A549 (cell line): ENCODE results near the gene SLC8A2.

Experiments
- TF ChIP-seq, protein P1 (sequence below): fragments of >200 bp; sonication (Bioruptor Twin); formaldehyde crosslinking; IDR thresholded peaks from 2 replicates; pipeline ENCODE4 v1.6.1; 2016
- TF ChIP-seq, protein P2 (sequence below): fragments of >200 bp; sonication (Bioruptor Twin); formaldehyde crosslinking; IDR thresholded peaks from 3 replicates; pipeline ENCODE4 v1.5.1; 2016

DNA sequence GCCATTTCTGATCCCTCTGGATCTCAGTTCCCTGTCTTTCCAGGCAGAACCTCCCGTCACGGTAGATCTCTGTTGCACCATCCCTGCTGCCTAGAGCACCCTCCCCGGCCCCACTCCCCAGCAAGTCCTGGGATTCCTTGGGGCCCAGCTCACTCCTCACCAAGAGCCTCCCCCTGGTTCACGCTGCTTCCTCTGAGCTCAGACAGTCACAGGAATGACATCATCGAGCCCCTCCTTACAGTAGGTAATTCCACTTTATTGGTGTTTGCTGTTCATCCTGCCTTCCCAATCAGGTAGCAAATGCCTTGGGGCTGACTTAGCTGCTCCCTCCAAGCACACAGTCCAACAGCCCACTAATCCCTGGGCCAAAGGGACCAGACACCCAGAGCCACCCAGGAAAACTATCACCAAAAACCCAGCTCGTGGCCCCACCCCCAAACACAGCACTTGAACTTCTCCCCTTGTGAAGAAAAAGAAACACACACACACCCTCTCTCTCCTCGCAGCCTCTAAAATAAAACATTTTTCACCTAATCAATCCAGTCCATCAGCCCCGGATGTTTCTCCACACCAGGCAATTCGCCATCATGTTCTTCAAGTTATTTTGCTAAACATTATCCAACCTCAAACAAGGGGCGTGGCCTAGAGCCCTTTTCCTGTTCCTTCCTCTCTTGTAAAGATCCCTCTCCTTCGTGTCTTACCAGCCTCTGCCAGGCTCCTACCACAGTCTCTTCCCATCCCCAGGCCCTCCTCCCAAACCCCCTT, 40.7 kb upstream of the SLC8A2 start:
- TF ChIP-seq, protein P1, sequence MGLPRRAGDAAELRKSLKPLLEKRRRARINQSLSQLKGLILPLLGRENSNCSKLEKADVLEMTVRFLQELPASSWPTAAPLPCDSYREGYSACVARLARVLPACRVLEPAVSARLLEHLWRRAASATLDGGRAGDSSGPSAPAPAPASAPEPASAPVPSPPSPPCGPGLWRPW = no peak
- TF ChIP-seq, protein P2, sequence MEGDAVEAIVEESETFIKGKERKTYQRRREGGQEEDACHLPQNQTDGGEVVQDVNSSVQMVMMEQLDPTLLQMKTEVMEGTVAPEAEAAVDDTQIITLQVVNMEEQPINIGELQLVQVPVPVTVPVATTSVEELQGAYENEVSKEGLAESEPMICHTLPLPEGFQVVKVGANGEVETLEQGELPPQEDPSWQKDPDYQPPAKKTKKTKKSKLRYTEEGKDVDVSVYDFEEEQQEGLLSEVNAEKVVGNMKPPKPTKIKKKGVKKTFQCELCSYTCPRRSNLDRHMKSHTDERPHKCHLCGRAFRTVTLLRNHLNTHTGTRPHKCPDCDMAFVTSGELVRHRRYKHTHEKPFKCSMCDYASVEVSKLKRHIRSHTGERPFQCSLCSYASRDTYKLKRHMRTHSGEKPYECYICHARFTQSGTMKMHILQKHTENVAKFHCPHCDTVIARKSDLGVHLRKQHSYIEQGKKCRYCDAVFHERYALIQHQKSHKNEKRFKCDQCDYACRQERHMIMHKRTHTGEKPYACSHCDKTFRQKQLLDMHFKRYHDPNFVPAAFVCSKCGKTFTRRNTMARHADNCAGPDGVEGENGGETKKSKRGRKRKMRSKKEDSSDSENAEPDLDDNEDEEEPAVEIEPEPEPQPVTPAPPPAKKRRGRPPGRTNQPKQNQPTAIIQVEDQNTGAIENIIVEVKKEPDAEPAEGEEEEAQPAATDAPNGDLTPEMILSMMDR = no peak
